PFSK-1 (cell line): ENCODE data around the gene JMJD1C.

ENCODE experiments used
- FOXP2 ChIP-seq: optimal IDR thresholded peaks from 2 replicates; pipeline ENCODE3; 2011; ENCODE audit warnings: borderline replicate concordance, control low read depth, inconsistent platforms; ENCODE audit not compliant: insufficient read depth; ENCODE audit errors: extremely low read length, extremely low read depth
- POLR2AphosphoS5 ChIP-seq: IDR thresholded peaks from 2 replicates; pipeline ENCODE4 v1.6.1; 2012; ENCODE audit warnings: low read depth, mild to moderate bottlenecking, control low read depth, low read length, moderate library complexity
- SIN3A ChIP-seq: IDR thresholded peaks from 2 replicates; pipeline ENCODE4 v1.6.1; 2012; ENCODE audit warnings: mild to moderate bottlenecking, low read length, moderate library complexity, borderline replicate concordance; ENCODE audit not compliant: insufficient read depth
- TAF1 ChIP-seq: IDR thresholded peaks from 2 replicates; pipeline ENCODE4 v1.6.1; 2012; ENCODE audit warnings: low read length, control low read depth, borderline replicate concordance; ENCODE audit not compliant: insufficient read depth
- TF ChIP-seq, protein P1 (sequence below), 2 experiments: IDR thresholded peaks; 2 replicates each; pipeline versions ENCODE4 v1.6.1 to v1.8.0; 2011 to 2012; ENCODE audit warnings: low read depth in 2 of 2, low read length in 2 of 2, control low read depth in 1 of 2, inconsistent platforms in 1 of 2, mild to moderate bottlenecking in 1 of 2, moderate library complexity in 1 of 2; ENCODE audit not compliant: insufficient read depth in 1 of 2

The JMJD1C gene

DNA sequence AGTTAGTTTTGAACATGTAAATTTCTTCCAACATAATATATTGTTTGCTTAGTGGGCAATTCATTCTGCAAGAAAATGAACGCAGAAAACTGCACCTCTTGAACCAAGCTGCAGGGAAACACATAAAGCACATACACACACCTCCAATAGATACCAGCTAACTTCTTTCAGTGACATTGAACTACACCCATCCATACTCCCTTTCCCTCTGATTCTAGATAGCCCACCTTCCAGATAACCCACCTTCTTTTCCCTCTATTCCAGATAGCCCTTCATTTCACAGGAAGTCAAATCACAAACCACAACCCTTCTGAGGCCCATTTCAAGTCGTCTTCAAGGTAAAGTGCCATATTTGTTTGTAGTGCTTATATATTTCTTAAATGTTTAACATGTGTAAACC lies 304.2 kb downstream of the JMJD1C start:
- TF ChIP-seq, protein P1, sequence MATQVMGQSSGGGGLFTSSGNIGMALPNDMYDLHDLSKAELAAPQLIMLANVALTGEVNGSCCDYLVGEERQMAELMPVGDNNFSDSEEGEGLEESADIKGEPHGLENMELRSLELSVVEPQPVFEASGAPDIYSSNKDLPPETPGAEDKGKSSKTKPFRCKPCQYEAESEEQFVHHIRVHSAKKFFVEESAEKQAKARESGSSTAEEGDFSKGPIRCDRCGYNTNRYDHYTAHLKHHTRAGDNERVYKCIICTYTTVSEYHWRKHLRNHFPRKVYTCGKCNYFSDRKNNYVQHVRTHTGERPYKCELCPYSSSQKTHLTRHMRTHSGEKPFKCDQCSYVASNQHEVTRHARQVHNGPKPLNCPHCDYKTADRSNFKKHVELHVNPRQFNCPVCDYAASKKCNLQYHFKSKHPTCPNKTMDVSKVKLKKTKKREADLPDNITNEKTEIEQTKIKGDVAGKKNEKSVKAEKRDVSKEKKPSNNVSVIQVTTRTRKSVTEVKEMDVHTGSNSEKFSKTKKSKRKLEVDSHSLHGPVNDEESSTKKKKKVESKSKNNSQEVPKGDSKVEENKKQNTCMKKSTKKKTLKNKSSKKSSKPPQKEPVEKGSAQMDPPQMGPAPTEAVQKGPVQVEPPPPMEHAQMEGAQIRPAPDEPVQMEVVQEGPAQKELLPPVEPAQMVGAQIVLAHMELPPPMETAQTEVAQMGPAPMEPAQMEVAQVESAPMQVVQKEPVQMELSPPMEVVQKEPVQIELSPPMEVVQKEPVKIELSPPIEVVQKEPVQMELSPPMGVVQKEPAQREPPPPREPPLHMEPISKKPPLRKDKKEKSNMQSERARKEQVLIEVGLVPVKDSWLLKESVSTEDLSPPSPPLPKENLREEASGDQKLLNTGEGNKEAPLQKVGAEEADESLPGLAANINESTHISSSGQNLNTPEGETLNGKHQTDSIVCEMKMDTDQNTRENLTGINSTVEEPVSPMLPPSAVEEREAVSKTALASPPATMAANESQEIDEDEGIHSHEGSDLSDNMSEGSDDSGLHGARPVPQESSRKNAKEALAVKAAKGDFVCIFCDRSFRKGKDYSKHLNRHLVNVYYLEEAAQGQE (IDR thresholded peaks at IDR 0.05; ENCODE audit: insufficient read depth in 1 of 2, low read depth in 2 of 2, low read length in 2 of 2): no peak
- TF ChIP-seq FOXP2: no peak
- no peak; the same call in 1 of the 2 replicates for TF ChIP-seq POLR2AphosphoS5
- no peak for TF ChIP-seq TAF1
- no peak for TF ChIP-seq SIN3A

DNA sequence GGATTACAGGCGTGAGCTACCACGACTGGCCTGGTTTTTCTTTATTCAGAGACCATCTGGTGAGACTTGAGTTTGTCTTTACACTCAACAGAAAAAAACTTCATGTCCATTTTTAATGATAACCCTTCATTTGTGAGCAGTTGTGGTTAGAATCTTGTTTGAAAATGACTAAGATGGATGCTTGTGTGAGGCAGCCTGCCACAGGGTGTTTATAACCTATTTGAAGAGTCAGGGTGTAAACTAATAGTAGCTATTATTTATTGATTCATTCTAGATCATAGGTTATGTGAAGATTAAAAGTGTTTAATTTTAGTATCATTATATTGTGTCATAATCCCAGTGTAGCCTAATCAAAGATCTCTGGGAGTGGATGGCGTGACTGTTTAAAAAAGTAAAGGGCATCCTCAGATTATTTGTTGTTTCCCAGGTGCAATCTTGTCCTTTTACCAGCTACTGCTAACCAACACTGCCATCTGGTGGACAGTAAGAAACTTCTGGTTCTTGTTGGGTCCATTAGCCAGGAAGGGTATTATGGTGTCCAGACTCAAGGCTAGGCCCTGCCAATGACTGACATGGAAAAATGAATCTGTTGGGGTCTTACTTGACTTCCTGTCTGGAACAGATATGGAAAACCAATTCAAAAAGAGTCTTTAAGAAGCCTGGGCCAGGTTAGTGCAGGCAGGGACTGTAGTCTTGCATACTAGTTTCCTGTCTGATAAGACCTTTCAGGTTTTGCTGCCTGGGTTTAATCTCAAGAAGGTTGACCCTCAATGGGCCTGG lies 307.7 kb downstream of the JMJD1C start:
- TF ChIP-seq, protein P1 (IDR thresholded peaks at IDR 0.05; ENCODE audit: insufficient read depth in 1 of 2, low read depth in 2 of 2, low read length in 2 of 2): no peak
- TF ChIP-seq SIN3A (no peak), POLR2AphosphoS5 (no peak), FOXP2 (no peak), TAF1 (no peak)

DNA sequence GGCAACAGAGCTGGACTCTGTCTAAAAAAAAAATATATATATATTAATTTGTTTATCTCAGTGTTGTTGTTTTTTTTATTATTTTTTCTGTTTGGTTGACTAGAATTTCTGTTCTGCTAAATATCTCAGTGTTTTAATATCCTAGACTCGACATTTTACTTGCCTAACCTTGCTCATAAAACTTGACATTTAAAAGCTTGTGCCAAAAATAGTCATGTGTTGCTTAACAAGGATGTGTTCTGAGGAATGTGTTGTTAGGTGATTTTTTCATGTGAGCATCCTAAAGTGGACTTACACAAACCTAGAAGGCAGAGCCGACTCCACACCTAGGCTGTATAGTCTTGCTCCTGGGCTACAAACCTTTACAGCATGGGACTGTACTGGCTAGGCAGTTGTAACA lies 309.5 kb downstream of the JMJD1C start:
- TF ChIP-seq TAF1 (no peak), POLR2AphosphoS5 (no peak), SIN3A (no peak), FOXP2 (no peak)
- TF ChIP-seq, protein P1 (IDR thresholded peaks at IDR 0.05; ENCODE audit: insufficient read depth in 1 of 2, low read depth in 2 of 2, low read length in 2 of 2): no peak

DNA sequence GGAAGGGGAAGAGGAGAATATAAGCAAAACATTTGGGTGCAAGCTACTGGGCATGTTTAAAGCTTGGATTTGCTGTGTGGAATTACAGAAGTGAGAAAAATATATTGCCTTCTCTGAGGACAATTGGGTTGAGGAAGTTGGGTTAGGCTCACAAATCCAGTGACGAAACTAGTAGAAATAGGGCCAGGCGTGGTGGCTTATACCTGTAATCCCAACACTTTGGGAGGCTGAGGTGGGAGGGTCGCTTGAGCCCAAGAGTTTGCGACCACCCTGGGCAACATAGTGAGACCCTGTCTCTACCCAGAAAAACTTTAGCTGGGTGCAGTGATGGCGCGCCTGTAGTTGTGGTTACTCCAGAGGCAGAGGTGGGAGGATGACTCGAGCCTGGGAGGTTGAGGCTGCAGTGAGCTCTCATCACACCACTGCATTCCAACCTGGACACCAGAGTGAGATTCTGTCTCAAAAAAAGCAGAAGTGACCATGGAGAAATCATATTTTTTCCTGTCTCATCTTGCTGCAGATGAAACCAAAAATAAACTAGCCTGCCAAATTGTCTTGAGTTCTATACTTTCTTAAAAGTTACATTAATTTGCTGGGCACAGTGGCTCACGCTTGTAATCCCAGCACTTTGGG lies 310.3 kb downstream of the JMJD1C start:
- no peak for TF ChIP-seq TAF1
- no peak for TF ChIP-seq SIN3A
- no peak for TF ChIP-seq FOXP2
- TF ChIP-seq POLR2AphosphoS5: no peak
- TF ChIP-seq, protein P1 (IDR thresholded peaks at IDR 0.05; ENCODE audit: insufficient read depth in 1 of 2, low read depth in 2 of 2, low read length in 2 of 2): no peak
